ENCODE measurements around the gene PEX7. TPM values are rescaled to one million over a fixed set of nuclear protein-coding genes. Genes with fewer than 3 reads are reported as not detected.

Gene PEX7
- total and polyA plus RNA-seq, 5 donors, result 6.1 to 10.8 (median 6.9) TPM

Other genes starting within 250 kb of the PEX7 start
- 1 to 10 TPM; 3.9 to 7.3 (median 5.5) TPM for gene MAP3K5, start 30.1 kb upstream of the PEX7 start, total RNA-seq
- 2.8 TPM for gene MAP3K5, start 30.1 kb upstream of the PEX7 start, polyA plus RNA-seq
- gene SLC35D3, start 99.7 kb downstream of the PEX7 start, total RNA-seq, result not detected
- gene SLC35D3, start 99.7 kb downstream of the PEX7 start, polyA plus RNA-seq, result 0.05 TPM
- 1 to 10 TPM in 2 of 4 donors, under 1 TPM in 2; 0.11 to 2.5 (median 1.3) TPM for gene IL20RA, start 222.4 kb downstream of the PEX7 start, total RNA-seq
- 3.7 TPM for gene IL20RA, start 222.4 kb downstream of the PEX7 start, polyA plus RNA-seq